GM12891 (cell line): ENCODE data around the gene DHRS1.
A peak's percentile ranks its signal among the peaks of the same experiment; 100 is the strongest.

Experiments
- DNase-seq: peaks from one replicate; pipeline ENCODE4 v3.0.0; 2011; ENCODE audit warnings: low spot score; ENCODE audit not compliant: insufficient read length
- FAIRE-seq: peaks from 2 replicates; lab custom pipeline; 2011; peaks lifted over from hg19 to GRCh38; lab: Jason Lieb, UNC
- PAX5 ChIP-seq: IDR thresholded peaks from 2 replicates; pipeline ENCODE4 v1.6.1; 2011; ENCODE audit warnings: low read length, moderate library complexity, mild to moderate bottlenecking; ENCODE audit not compliant: insufficient read depth, severe bottlenecking
- POLR2A ChIP-seq: IDR thresholded peaks from 2 replicates; pipeline ENCODE4 v1.6.1; 2011; ENCODE audit warnings: low read depth, low read length, control low read depth
- POLR2AphosphoS5 ChIP-seq: IDR thresholded peaks from 2 replicates; pipeline ENCODE4 v1.6.1; 2011; ENCODE audit warnings: low read depth, low read length, control low read depth
- POU2F2 ChIP-seq: IDR thresholded peaks from 2 replicates; pipeline ENCODE4 v1.6.1; 2011; ENCODE audit warnings: low read depth, mild to moderate bottlenecking, control low read depth, low read length, moderate library complexity
- SPI1 ChIP-seq: IDR thresholded peaks from 2 replicates; pipeline ENCODE4 v1.6.1; 2011; ENCODE audit warnings: low read depth, low read length, control low read depth
- TAF1 ChIP-seq: IDR thresholded peaks from 2 replicates; pipeline ENCODE4 v1.6.1; 2011; ENCODE audit warnings: low read depth, low read length, control low read depth

The DHRS1 gene

DNA sequence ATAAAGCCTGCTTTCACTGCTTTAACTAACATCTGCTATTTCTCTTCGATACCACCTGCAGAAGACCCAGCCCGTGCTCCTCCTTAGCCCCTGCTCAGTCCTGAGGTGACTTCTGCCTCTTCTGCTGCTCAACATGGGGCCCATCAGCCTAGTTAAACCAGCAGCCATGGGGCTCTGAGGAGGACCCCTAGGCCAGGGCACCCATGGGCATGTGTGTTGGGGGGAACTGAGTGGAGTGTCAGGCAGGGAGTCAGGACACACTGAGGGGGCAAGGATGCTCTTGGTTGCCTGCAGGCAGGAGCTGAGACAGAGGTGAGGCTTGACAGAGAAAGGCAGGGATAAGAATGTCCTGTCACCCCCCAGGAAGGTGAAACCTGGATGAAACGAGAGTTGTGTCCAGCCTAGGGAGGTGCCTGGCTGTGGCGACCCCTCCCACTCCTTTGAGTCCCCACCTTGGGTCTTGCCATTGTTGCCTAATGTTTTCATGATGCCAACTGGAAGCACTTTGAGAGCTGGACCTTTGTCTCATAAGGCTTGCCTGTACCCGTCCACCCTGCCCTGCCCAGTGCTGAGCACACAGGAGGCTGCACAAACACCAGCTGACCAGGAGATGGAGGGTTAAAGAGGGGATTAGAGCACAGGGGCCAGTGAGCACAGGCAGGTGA lies 15.7 kb downstream of the DHRS1 start:
- TF ChIP-seq POU2F2 (no peak), POLR2A (no peak), SPI1 (no peak), TAF1 (no peak), PAX5 (no peak), POLR2AphosphoS5 (no peak)
- no peak for DNase-seq
- no peak for FAIRE-seq

GRCh38 chr14:24282736-24283135 lies 16.8 kb downstream of the DHRS1 start:
- no peak for FAIRE-seq
- TF ChIP-seq PAX5 (no peak), POU2F2 (no peak), POLR2AphosphoS5 (no peak), POLR2A (no peak), TAF1 (no peak), SPI1 (no peak)
- no peak for DNase-seq

DNA sequence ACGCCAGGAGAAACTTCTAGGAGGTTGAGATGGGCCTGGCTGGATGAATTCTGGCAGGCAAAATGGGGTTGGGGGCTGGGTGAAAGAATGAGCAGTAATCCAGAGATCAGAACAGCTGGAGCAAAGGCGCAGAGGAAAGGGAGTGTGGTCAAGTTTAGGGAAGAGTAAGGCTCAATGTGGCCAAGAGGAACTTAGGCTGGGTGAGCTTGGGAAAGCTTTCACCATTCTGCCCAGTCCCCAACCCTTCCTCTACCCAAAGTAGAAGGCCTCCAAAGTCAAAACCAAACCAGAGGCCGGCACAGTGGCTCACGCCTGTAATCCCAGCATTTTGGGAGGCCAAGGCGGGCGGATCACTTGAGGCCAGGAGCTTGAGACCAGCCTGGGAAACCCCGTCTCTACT lies 17.9 kb downstream of the DHRS1 start:
- no peak for TF ChIP-seq POU2F2
- TF ChIP-seq TAF1, result no peak
- TF ChIP-seq POLR2AphosphoS5, result no peak
- TF ChIP-seq POLR2A, result no peak
- TF ChIP-seq SPI1, result no peak
- TF ChIP-seq PAX5, result no peak
- no peak for FAIRE-seq
- DNase-seq, result no peak

DNA sequence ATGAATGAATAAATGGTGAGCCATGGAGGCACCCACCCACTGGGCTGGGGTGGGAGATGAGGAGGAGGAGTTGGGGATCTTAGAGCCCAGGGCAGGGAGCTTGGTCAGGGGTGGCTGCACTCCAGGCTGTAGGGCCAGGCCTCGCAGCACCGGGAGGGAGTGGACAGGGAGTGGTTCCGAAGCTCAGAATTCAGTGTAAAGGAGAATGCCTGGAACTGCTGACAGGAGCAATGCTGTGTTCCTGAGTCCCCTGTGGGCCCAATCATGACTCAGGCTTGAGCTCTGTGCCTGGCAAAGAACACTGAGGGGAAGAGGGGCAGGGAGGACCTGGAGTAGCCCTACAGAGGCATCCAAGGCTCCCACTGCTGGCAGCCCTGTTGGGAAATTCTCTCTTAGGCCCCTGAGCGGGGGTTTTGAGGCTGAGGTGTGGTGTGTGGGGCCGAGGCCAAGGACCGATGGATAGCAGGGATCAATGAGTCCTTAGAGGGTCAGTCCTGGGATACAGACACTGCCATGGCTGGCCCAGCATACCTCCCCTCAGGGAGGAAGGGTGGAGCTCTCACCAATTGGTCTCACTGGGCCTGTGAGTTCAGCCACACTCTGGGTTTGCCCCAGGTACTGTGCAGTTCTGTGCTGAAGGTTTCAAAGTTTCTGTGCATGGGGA lies 18.7 kb downstream of the DHRS1 start:
- no peak for TF ChIP-seq POLR2AphosphoS5
- no peak for TF ChIP-seq POLR2A
- TF ChIP-seq POU2F2, result no peak
- TF ChIP-seq SPI1, result no peak
- no peak for TF ChIP-seq TAF1
- no peak for TF ChIP-seq PAX5
- DNase-seq (no peak), FAIRE-seq (no peak)

DNA sequence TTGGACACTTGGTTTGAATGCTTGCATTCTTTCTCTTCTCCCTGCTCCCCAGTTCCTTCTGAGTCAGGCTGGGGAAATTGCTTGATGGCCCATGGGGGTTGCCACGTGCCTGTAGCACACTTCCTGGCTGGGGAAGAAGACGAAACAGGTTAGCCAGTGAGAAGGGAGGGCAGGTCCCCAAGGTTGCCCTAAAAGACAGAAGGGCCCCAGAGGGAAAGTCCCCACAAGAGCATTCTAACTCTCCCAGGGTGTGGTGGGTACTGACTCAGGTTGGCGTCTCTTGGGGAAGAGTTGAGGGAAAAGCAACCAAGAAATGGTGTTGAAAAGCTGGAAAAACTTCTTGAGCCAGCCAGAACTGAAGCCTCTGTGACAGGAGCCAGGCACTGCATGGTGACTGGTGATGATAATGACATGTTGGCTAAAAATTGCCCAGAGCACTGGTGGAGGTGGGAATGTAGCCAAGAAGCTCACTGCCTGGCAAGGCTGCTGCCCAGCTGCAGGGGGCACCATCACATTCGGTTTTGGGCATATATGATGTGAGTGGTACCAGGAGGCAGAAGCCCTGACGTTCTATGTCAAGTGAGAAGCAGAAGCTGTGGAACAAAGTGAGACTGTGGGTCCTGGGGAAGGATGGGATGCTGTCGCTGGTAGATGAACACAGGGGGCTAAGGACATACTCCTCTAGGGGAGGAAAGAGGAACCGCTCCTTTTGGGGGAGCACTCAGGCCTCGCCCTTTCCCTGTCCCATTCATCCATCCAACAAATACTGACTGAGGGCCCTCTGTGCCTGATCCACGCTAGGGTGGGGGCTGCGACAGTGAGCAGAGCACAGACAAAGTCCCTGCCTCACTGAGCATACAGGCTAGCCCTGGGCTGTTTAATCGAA lies 20.0 kb downstream of the DHRS1 start:
- FAIRE-seq (peak; percentile 70), DNase-seq (no peak)
- TF ChIP-seq POU2F2 (no peak), SPI1 (peak; percentile 72)

- DNase-seq (no peak), FAIRE-seq (no peak)
- TF ChIP-seq POLR2AphosphoS5, result no peak
Observed at GRCh38 chr14:24278424-24278823, 21.2 kb downstream of the DHRS1 start.

DNA sequence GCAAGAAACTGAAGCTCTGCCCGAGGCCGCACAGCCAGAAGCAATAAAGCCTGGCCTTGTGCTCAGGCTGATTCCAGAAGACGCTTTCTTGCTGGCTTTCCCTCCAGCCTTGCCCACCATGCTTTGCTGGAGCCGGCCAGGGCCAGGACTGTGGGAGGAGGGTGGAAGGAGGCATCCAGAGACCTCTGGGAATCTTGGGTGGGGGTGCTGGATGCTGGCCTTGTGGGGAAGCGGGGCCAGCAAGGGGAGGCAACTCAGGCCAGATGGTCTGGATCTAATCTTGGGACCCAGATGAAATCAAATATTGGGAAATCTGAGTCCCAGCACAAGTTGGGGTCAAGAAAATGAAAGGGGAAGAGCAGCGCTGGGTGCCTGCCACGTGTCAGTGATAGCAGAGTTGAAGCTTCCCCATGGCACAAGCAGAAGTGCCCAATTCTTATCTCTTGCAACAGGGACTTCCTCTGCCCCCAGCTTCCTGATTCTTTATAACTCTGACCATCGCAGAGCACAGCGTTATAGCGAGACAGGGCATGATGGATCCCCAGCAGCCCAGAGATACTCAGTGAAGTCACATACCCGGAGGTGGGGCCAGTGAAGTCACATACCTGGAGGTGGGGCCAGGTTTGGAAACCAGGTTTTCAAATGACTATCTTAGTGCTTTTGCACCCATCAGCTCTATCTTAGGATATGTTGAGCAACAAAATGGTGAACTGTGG lies 21.8 kb downstream of the DHRS1 start:
- FAIRE-seq (no peak), DNase-seq (no peak)
- TF ChIP-seq POU2F2 (no peak), POLR2A (no peak), TAF1 (no peak), SPI1 (no peak), POLR2AphosphoS5 (no peak), PAX5 (no peak)

- FAIRE-seq (no peak), DNase-seq (no peak)
- no peak for TF ChIP-seq POU2F2
- TF ChIP-seq SPI1, result no peak
- no peak for TF ChIP-seq PAX5
- TF ChIP-seq POLR2AphosphoS5, result no peak
- no peak for TF ChIP-seq TAF1
- TF ChIP-seq POLR2A, result no peak
Observed at GRCh38 chr14:24277071-24277470, 22.5 kb downstream of the DHRS1 start.

GRCh38 chr14:24274101-24274543 lies 25.5 kb downstream of the DHRS1 start:
- peak; percentile 55 for DNase-seq

More at GRCh38 chr14:24274101-24274543, 25.5 kb downstream of the DHRS1 start:
- peak; percentile 87 for FAIRE-seq
- TF ChIP-seq POLR2A (no peak), POU2F2 (peak; percentile 44; the same call in 1 of the 2 replicates), SPI1 (peak; percentile 100), TAF1 (no peak)
